Measurements from ENCODE around the gene LRP8. TPM values are rescaled to one million over a fixed set of nuclear protein-coding genes. Genes with fewer than 3 reads are reported as not detected.

Gene LRP8
- total and polyA plus RNA-seq, 4 donors: 2.6 to 20.0 (median 9.6) TPM

DNA sequence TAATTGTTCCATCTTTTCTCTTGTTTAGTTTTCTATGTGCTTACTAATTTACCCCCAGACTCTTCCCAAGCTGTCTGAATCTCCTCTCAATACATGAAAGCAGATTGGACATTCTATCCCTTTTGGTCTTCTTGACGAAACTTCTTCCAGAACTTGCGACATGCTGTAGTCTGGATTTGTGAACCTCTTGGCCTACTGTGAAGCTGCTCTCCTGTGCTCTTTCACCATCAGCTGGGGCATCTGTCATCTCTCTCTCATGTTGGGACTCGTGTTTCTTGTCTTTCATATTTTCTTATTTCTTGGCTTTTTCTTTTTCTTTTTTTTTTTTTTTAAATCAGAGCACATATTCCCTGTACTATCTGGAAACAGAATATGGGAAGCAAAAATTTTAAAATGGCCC lies 124.4 kb downstream of the LRP8 start:
- H3K4me1 ChIP-seq (ENCODE audit: control insufficient read depth in 5 of 5, insufficient read depth in 5 of 5, low read length in 5 of 5): peaks cover 0 to 3% (median 0%) of the 10 kb centered on the region in 5 donors
- TF ChIP-seq, protein P1, sequence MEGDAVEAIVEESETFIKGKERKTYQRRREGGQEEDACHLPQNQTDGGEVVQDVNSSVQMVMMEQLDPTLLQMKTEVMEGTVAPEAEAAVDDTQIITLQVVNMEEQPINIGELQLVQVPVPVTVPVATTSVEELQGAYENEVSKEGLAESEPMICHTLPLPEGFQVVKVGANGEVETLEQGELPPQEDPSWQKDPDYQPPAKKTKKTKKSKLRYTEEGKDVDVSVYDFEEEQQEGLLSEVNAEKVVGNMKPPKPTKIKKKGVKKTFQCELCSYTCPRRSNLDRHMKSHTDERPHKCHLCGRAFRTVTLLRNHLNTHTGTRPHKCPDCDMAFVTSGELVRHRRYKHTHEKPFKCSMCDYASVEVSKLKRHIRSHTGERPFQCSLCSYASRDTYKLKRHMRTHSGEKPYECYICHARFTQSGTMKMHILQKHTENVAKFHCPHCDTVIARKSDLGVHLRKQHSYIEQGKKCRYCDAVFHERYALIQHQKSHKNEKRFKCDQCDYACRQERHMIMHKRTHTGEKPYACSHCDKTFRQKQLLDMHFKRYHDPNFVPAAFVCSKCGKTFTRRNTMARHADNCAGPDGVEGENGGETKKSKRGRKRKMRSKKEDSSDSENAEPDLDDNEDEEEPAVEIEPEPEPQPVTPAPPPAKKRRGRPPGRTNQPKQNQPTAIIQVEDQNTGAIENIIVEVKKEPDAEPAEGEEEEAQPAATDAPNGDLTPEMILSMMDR (IDR thresholded peaks at IDR 0.05; ENCODE audit: control extremely low read depth, extremely low read depth): no peak
- ATAC-seq (ENCODE audit: insufficient read depth, low FRiP score): no peak
- peaks cover 0 to 6% (median 0%) of the 10 kb centered on the region in 4 donors for H3K9me3 ChIP-seq (ENCODE audit: control insufficient read depth in 4 of 4, insufficient read depth in 3 of 4, low read length in 3 of 4)
- WGBS, 2 donors: 91 to 96% methylated on average over 3 of the region's 3 CpGs
- peaks cover 21 to 45% (median 34%) of the 10 kb centered on the region in 4 donors for H3K36me3 ChIP-seq (ENCODE audit: control insufficient read depth in 4 of 4, insufficient read depth in 4 of 4, low read length in 4 of 4)
- no peak overlapping the region for H3K4me3 ChIP-seq
- H3K27me3 ChIP-seq (ENCODE audit: control insufficient read depth in 3 of 3, insufficient read depth in 3 of 3, low read length in 2 of 3): no peaks in the 10 kb centered on the region
- DNase-seq: no peak
- no peak overlapping the region for H3K9ac ChIP-seq (ENCODE audit: insufficient read depth in 1 of 2, low read length in 2 of 2)
- no peak overlapping the region for H3K27ac ChIP-seq (ENCODE audit: low read depth in 1 of 2, low read length in 1 of 2)

DNA sequence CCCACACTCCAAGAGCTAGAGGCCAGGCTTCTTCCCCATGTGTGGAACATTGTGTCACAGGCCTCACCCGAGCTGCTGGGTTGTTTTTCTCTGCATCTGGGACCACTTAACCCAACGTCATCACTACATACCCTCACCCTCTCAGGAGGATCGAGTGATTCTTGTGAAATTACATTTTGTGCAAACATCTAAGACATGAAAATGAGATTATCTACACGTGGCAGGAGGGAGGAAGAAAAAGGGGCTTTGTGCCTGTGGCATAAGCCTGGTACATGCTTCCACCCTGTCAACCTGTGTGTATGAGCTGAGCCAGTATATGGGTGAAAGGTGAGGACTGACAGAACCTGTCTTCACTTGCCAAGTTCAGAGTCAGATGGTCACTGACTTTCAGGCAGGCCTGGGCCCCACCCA lies 129.6 kb downstream of the LRP8 start:
- no peak for DNase-seq
- no peak for ATAC-seq (ENCODE audit: insufficient read depth, low FRiP score)
- WGBS, 2 donors: 44 to 46% methylated on average over 4 of the region's 4 CpGs
- H3K4me1 ChIP-seq (ENCODE audit: control insufficient read depth in 5 of 5, insufficient read depth in 5 of 5, low read length in 5 of 5): peaks cover 0 to 24% (median 10%) of the 10 kb centered on the region in 5 donors
- TF ChIP-seq, protein P1 (IDR thresholded peaks at IDR 0.05; ENCODE audit: control extremely low read depth, extremely low read depth): no peak
- no peak overlapping the region for H3K9ac ChIP-seq (ENCODE audit: insufficient read depth in 1 of 2, low read length in 2 of 2)
- no peaks in the 10 kb centered on the region for H3K27me3 ChIP-seq (ENCODE audit: control insufficient read depth in 3 of 3, insufficient read depth in 3 of 3, low read length in 2 of 3)
- peak overlapping the region; percentile 44 to 99 for H3K27ac ChIP-seq (ENCODE audit: low read depth in 1 of 2, low read length in 1 of 2)
- H3K36me3 ChIP-seq (ENCODE audit: control insufficient read depth in 4 of 4, insufficient read depth in 4 of 4, low read length in 4 of 4): peaks cover 3 to 20% (median 15%) of the 10 kb centered on the region in 4 donors
- no peaks in the 10 kb centered on the region for H3K9me3 ChIP-seq (ENCODE audit: control insufficient read depth in 4 of 4, insufficient read depth in 3 of 4, low read length in 3 of 4)
- H3K4me3 ChIP-seq: no peak overlapping the region

DNA sequence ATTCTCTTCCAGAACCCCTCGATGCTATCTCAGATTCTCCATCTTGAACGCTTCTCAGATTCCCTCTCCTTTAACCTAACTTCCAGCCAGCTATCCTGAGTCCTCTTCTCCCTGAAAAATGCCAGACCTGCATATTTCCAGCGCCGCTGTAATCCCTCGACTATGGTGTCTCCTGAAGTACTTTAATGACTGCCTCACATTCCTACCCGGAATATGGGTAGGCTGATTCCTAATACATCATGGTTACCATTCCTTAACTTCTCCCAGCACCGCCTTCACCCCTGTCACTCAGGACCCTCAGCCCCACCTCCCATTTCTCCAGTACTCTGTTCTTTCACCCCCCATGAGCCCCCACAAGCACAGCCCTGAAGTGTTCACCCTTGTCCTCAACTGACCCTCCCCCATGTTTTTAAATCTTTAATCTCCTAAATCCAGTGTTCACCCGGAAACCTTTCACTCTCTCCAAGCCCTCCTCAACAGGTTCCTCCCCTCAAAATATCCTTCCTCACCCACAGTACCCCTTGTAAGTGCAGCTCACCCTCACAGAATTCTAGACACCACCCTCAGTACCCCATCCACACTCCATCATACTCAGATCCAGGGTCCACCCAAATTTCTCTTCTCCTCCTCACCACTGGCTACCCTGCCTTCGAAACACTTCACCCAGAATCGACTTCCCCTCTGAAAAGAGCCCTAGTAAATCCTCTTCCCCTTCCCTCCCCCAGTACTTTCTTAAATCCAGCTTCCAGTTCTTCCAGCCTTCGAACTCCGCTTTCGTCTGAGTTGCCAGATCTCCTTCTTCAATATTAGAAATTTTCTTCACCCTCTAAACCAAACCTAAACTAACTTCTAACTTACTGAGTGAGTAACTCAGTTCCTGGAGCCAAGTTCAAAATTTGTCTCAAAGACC lies 130.3 kb downstream of the LRP8 start:
- Histone ChIP-seq H3K27ac (ENCODE audit: low read depth in 1 of 2, low read length in 1 of 2) (peak overlapping the region; percentile 99), H3K9ac (ENCODE audit: insufficient read depth in 1 of 2, low read length in 2 of 2) (peak overlapping the region; percentile 88 to 94), H3K4me3 (peak overlapping the region; percentile 98), H3K36me3 (ENCODE audit: control insufficient read depth in 4 of 4, insufficient read depth in 4 of 4, low read length in 4 of 4) (peaks cover under 1 to 15% (median 11%) of the 10 kb centered on the region in 4 donors), H3K27me3 (ENCODE audit: control insufficient read depth in 3 of 3, insufficient read depth in 3 of 3, low read length in 2 of 3) (no peaks in the 10 kb centered on the region), H3K9me3 (ENCODE audit: control insufficient read depth in 4 of 4, insufficient read depth in 3 of 4, low read length in 3 of 4) (no peaks in the 10 kb centered on the region), H3K4me1 (ENCODE audit: control insufficient read depth in 5 of 5, insufficient read depth in 5 of 5, low read length in 5 of 5) (peaks cover 0 to 24% (median 10%) of the 10 kb centered on the region in 5 donors)
- TF ChIP-seq, protein P1 (IDR thresholded peaks at IDR 0.05; ENCODE audit: control extremely low read depth, extremely low read depth): no peak
- 28 to 33% methylated on average over 13 of the region's 13 CpGs for WGBS, 2 donors
- peak in 1 of 3 donors; percentile 47 for DNase-seq
- ATAC-seq (ENCODE audit: insufficient read depth, low FRiP score): no peak
